IPS-11a (cell line): Measurements from ENCODE around the gene TMEM269.
"Not testable (repeated sequence)": the region's sequence is repeated elsewhere in the genome, so short reads cannot be mapped to it uniquely, and the experiment has no call there.

ENCODE experiments used
- H3K4me3 ChIP-seq: one replicate; pipeline ENCODE4 v1.5.1; 2013; ENCODE audit warnings: low read depth, low read length, control low read depth

Gene TMEM269

GRCh38 chr1:42747125-42747524 is 37.7 kb upstream of the TMEM269 start:
- H3K4me3 ChIP-seq = no peak overlapping the region

- no peak overlapping the region for H3K4me3 ChIP-seq
Observed at GRCh38 chr1:42748021-42748420, 36.8 kb upstream of the TMEM269 start.

GRCh38 chr1:42748461-42749410 is 36.1 kb upstream of the TMEM269 start:
- H3K4me3 ChIP-seq = no peak overlapping the region

GRCh38 chr1:42750041-42750440 is 34.8 kb upstream of the TMEM269 start:
- H3K4me3 ChIP-seq = no peak overlapping the region

GRCh38 chr1:42751511-42752070 is 33.2 kb upstream of the TMEM269 start:
- not testable (repeated sequence) for H3K4me3 ChIP-seq

- no peak overlapping the region for H3K4me3 ChIP-seq
Observed at GRCh38 chr1:42752284-42752683, 32.5 kb upstream of the TMEM269 start.

GRCh38 chr1:42753070-42753469 is 31.7 kb upstream of the TMEM269 start:
- no peak overlapping the region for H3K4me3 ChIP-seq

GRCh38 chr1:42756956-42757891 is 27.6 kb upstream of the TMEM269 start:
- no peak overlapping the region for H3K4me3 ChIP-seq

- no peak overlapping the region for H3K4me3 ChIP-seq
Observed at GRCh38 chr1:42757892-42758275, 26.9 kb upstream of the TMEM269 start.

GRCh38 chr1:42758641-42759040 is 26.1 kb upstream of the TMEM269 start:
- H3K4me3 ChIP-seq = no peak overlapping the region

GRCh38 chr1:42759114-42759513 is 25.7 kb upstream of the TMEM269 start:
- no peak overlapping the region for H3K4me3 ChIP-seq

- H3K4me3 ChIP-seq = no peak overlapping the region
Observed at GRCh38 chr1:42761567-42761966, 23.2 kb upstream of the TMEM269 start.

GRCh38 chr1:42762269-42762668 is 22.5 kb upstream of the TMEM269 start:
- no peak overlapping the region for H3K4me3 ChIP-seq

GRCh38 chr1:42765269-42765668 is 19.5 kb upstream of the TMEM269 start:
- peak overlapping the region; percentile 14 for H3K4me3 ChIP-seq

- peak overlapping the region; percentile 94 for H3K4me3 ChIP-seq
Observed at GRCh38 chr1:42765832-42766740, 18.7 kb upstream of the TMEM269 start.

- peak within 1 kb of the TSS; percentile 94 for H3K4me3 ChIP-seq
Observed at GRCh38 chr1:42766741-42767509, 17.9 kb upstream of the TMEM269 start, which contains the start of the genes C1orf50 and P3H1. Gene C1orf50, plus strand, starts transcription at chr1:42767249. Its CDS starts 63 bp downstream, at chr1:42767312. Gene P3H1, minus strand, starts transcription at chr1:42767028. Its CDS starts 57 bp downstream, at chr1:42766971.

- H3K4me3 ChIP-seq = peak overlapping the region; percentile 94
Observed at GRCh38 chr1:42767510-42768000, 17.2 kb upstream of the TMEM269 start.

- peak overlapping the region; percentile 94 for H3K4me3 ChIP-seq
Observed at GRCh38 chr1:42768172-42768571, 16.6 kb upstream of the TMEM269 start.

- no peak overlapping the region for H3K4me3 ChIP-seq
Observed at GRCh38 chr1:42769811-42770210, 15.0 kb upstream of the TMEM269 start.
